ENCODE measurements around the gene THRA. TPM values are rescaled to one million over a fixed set of nuclear protein-coding genes. Genes with fewer than 3 reads are reported as not detected.

Gene THRA
- total and polyA plus RNA-seq, 9 of the 15 experiments (the other 6 are each of a cell fraction or from before 2014, with no cell fraction given): 0.34 to 23.4 (median 12.7) TPM

DNA sequence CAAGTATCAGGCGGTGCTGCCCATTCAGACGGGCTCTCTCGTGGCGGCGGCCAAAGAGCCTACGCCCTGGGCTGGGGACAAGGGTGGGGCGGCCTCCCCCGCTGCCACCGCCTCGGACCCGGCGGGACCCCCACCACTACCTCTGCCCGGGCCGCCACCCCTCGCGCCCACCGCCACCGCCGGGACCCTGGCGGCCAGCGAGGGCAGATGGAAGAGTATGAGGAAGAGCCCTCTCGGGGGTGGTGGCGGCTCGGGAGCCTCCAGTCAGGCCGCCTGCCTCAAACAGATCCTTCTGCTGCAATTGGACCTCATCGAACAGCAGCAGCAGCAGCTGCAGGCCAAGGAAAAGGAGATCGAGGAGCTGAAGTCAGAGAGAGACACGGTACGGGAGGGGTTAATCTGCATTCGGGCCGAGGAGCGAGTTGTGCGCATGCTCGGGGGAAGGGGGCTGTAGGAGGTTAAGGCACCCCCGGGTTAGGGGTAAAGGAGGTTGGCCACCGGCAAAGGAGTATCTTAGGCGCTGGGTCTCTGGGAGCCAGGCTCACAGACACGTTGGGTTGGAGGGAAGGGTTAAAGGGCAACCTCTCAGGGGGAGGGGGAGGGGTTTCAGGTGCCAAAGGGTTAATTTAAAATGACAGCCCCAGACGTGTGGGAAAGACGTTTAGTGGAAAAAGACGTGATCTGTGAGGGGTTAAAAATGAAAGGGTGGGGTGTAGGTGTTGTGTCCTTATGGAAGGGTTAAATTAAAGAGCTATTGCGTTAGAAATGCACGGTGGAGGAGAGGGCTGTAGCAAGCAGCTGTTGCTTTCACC, 60.4 kb downstream of the THRA start (continued):
- TF ChIP-seq, protein P1, sequence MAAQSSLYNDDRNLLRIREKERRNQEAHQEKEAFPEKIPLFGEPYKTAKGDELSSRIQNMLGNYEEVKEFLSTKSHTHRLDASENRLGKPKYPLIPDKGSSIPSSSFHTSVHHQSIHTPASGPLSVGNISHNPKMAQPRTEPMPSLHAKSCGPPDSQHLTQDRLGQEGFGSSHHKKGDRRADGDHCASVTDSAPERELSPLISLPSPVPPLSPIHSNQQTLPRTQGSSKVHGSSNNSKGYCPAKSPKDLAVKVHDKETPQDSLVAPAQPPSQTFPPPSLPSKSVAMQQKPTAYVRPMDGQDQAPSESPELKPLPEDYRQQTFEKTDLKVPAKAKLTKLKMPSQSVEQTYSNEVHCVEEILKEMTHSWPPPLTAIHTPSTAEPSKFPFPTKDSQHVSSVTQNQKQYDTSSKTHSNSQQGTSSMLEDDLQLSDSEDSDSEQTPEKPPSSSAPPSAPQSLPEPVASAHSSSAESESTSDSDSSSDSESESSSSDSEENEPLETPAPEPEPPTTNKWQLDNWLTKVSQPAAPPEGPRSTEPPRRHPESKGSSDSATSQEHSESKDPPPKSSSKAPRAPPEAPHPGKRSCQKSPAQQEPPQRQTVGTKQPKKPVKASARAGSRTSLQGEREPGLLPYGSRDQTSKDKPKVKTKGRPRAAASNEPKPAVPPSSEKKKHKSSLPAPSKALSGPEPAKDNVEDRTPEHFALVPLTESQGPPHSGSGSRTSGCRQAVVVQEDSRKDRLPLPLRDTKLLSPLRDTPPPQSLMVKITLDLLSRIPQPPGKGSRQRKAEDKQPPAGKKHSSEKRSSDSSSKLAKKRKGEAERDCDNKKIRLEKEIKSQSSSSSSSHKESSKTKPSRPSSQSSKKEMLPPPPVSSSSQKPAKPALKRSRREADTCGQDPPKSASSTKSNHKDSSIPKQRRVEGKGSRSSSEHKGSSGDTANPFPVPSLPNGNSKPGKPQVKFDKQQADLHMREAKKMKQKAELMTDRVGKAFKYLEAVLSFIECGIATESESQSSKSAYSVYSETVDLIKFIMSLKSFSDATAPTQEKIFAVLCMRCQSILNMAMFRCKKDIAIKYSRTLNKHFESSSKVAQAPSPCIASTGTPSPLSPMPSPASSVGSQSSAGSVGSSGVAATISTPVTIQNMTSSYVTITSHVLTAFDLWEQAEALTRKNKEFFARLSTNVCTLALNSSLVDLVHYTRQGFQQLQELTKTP (IDR thresholded peaks at IDR 0.05; ENCODE audit: low read depth in 1 of 2, partially characterized antibody in 2 of 2): peak; percentile 24 to 100
- no peak for TF ChIP-seq BDP1 (IDR thresholded peaks at IDR 0.05; ENCODE audit: insufficient read depth, insufficient read length)
- no peak for TF ChIP-seq RFX7 (CRISPR knock-in tag; IDR thresholded peaks at IDR 0.05)
- TF ChIP-seq ZC3H11A (IDR thresholded peaks at IDR 0.05; ENCODE audit: low read depth, low read length): no peak
- no peak for TF ChIP-seq SIRT6 (IDR thresholded peaks at IDR 0.05; ENCODE audit: low read depth, low read length)
- TF ChIP-seq, protein P2, sequence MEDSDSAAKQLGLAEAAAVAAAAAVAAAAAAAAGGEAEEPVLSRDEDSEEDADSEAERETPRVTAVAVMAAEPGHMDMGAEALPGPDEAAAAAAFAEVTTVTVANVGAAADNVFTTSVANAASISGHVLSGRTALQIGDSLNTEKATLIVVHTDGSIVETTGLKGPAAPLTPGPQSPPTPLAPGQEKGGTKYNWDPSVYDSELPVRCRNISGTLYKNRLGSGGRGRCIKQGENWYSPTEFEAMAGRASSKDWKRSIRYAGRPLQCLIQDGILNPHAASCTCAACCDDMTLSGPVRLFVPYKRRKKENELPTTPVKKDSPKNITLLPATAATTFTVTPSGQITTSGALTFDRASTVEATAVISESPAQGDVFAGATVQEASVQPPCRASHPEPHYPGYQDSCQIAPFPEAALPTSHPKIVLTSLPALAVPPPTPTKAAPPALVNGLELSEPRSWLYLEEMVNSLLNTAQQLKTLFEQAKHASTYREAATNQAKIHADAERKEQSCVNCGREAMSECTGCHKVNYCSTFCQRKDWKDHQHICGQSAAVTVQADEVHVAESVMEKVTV (CRISPR knock-in tag; IDR thresholded peaks at IDR 0.05): no peak
- TF ChIP-seq ETV6 (IDR thresholded peaks at IDR 0.05; ENCODE audit: borderline replicate concordance in 1 of 2, low read depth in 2 of 2, low read length in 1 of 2): no peak
- TF ChIP-seq ETV6 (CRISPR knock-in tag; IDR thresholded peaks at IDR 0.05; ENCODE audit: borderline replicate concordance): no peak
- TF ChIP-seq, protein P3, sequence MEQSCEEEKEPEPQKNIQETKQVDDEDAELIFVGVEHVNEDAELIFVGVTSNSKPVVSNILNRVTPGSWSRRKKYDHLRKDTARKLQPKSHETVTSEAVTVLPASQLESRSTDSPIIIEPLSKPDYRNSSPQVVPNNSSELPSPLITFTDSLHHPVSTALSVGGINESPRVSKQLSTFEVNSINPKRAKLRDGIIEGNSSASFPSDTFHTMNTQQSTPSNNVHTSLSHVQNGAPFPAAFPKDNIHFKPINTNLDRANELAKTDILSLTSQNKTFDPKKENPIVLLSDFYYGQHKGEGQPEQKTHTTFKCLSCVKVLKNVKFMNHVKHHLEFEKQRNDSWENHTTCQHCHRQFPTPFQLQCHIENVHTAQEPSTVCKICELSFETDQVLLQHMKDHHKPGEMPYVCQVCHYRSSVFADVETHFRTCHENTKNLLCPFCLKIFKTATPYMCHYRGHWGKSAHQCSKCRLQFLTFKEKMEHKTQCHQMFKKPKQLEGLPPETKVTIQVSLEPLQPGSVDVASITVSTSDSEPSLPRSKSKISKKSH (CRISPR knock-in tag; IDR thresholded peaks at IDR 0.05): no peak
- no peak for TF ChIP-seq ZBTB8A (IDR thresholded peaks at IDR 0.05; ENCODE audit: partially characterized antibody)
- TF ChIP-seq ETV1 (tag; conservative IDR thresholded peaks at IDR 0.05; ENCODE audit: low read depth): no peak
- TF ChIP-seq ZNF830 (CRISPR knock-in tag; IDR thresholded peaks at IDR 0.05): no peak
- TF ChIP-seq KAT2B (IDR thresholded peaks at IDR 0.05; ENCODE audit: low read depth, low read length): no peak
- no peak for TF ChIP-seq ZNF184 (CRISPR knock-in tag; IDR thresholded peaks at IDR 0.05)
- TF ChIP-seq, protein P4, sequence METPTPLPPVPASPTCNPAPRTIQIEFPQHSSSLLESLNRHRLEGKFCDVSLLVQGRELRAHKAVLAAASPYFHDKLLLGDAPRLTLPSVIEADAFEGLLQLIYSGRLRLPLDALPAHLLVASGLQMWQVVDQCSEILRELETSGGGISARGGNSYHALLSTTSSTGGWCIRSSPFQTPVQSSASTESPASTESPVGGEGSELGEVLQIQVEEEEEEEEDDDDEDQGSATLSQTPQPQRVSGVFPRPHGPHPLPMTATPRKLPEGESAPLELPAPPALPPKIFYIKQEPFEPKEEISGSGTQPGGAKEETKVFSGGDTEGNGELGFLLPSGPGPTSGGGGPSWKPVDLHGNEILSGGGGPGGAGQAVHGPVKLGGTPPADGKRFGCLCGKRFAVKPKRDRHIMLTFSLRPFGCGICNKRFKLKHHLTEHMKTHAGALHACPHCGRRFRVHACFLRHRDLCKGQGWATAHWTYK (CRISPR knock-in tag; IDR thresholded peaks at IDR 0.05): no peak

Data from K562 (cell line).